NB4 (cell line): ENCODE results near the gene MC4R.

Source experiments
- POLR2A ChIP-seq: IDR thresholded peaks from 2 replicates; pipeline ENCODE4 v1.6.1; 2011; ENCODE audit warnings: mild to moderate bottlenecking; ENCODE audit not compliant: insufficient read length; ENCODE audit errors: extremely low read depth
- TF ChIP-seq, protein P1 (sequence below): IDR thresholded peaks from one replicate; pipeline ENCODE4 v1.5.1; 2012; ENCODE audit warnings: low read depth, low read length

DNA sequence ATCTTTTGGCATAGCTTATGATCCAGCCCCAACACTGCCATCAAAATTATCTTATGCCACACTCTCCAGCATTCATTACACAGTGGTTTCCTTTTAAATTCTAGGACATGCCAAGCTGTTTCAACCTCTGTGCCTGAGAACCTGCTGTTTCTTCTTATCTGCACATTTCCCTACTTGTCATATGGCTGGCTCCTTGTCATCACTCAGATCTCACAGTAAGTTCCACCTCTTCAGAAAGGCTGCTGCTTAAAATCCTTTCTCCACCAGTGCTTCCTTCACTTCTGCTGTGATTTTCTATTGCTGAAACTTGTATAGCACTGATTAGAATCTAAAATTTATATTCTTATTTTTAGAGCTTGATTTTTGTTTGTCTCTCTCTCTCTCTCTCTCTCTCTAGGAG, 43.4 kb downstream of the MC4R start:
- TF ChIP-seq, protein P1, sequence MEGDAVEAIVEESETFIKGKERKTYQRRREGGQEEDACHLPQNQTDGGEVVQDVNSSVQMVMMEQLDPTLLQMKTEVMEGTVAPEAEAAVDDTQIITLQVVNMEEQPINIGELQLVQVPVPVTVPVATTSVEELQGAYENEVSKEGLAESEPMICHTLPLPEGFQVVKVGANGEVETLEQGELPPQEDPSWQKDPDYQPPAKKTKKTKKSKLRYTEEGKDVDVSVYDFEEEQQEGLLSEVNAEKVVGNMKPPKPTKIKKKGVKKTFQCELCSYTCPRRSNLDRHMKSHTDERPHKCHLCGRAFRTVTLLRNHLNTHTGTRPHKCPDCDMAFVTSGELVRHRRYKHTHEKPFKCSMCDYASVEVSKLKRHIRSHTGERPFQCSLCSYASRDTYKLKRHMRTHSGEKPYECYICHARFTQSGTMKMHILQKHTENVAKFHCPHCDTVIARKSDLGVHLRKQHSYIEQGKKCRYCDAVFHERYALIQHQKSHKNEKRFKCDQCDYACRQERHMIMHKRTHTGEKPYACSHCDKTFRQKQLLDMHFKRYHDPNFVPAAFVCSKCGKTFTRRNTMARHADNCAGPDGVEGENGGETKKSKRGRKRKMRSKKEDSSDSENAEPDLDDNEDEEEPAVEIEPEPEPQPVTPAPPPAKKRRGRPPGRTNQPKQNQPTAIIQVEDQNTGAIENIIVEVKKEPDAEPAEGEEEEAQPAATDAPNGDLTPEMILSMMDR = no peak
- TF ChIP-seq POLR2A = no peak
